ENCODE measurements around the gene NR2E3.

DNA sequence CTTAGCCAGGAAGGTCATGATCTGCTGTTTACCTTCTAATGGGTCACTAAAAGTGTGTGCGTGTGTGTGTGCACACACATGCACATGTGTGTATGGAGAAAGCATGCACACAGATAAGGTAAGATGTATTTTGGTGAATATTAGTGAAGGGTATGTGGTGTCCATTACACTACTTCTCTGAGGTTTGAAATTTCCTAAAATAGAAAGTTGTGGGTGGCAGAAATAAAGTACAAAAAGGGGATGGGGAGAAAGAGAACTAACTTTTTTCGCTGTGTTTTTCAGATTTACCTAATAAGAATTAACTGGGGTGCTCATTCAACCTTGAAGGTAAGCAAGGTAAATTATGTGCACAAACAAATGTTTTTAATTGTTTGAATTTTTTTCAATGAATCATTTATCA is 24.4 kb upstream of the NR2E3 start:
- TF ChIP-seq, protein P1, sequence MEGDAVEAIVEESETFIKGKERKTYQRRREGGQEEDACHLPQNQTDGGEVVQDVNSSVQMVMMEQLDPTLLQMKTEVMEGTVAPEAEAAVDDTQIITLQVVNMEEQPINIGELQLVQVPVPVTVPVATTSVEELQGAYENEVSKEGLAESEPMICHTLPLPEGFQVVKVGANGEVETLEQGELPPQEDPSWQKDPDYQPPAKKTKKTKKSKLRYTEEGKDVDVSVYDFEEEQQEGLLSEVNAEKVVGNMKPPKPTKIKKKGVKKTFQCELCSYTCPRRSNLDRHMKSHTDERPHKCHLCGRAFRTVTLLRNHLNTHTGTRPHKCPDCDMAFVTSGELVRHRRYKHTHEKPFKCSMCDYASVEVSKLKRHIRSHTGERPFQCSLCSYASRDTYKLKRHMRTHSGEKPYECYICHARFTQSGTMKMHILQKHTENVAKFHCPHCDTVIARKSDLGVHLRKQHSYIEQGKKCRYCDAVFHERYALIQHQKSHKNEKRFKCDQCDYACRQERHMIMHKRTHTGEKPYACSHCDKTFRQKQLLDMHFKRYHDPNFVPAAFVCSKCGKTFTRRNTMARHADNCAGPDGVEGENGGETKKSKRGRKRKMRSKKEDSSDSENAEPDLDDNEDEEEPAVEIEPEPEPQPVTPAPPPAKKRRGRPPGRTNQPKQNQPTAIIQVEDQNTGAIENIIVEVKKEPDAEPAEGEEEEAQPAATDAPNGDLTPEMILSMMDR (IDR thresholded peaks at IDR 0.05 in 2 of 3, conservative IDR thresholded peaks at IDR 0.05 in 1 of 3; ENCODE audit: insufficient read depth in 2 of 3, low read depth in 1 of 3, low read length in 3 of 3): no peak
- TF ChIP-seq ZNF695 (CRISPR knock-in tag; IDR thresholded peaks at IDR 0.05): no peak
- no peak for TF ChIP-seq HDAC8 (tag; IDR thresholded peaks at IDR 0.05)
- no peak for TF ChIP-seq NRF1 (conservative IDR thresholded peaks at IDR 0.05 in 1 of 2, IDR thresholded peaks at IDR 0.05 in 1 of 2)
- no peak for TF ChIP-seq HNRNPL (IDR thresholded peaks at IDR 0.05; ENCODE audit: low read depth, low read length)
- TF ChIP-seq ZNF785 (CRISPR knock-in tag; IDR thresholded peaks at IDR 0.05): no peak
- TF ChIP-seq BHLHE40 (IDR thresholded peaks at IDR 0.05; ENCODE audit: low read length): no peak
- TF ChIP-seq, protein P2, sequence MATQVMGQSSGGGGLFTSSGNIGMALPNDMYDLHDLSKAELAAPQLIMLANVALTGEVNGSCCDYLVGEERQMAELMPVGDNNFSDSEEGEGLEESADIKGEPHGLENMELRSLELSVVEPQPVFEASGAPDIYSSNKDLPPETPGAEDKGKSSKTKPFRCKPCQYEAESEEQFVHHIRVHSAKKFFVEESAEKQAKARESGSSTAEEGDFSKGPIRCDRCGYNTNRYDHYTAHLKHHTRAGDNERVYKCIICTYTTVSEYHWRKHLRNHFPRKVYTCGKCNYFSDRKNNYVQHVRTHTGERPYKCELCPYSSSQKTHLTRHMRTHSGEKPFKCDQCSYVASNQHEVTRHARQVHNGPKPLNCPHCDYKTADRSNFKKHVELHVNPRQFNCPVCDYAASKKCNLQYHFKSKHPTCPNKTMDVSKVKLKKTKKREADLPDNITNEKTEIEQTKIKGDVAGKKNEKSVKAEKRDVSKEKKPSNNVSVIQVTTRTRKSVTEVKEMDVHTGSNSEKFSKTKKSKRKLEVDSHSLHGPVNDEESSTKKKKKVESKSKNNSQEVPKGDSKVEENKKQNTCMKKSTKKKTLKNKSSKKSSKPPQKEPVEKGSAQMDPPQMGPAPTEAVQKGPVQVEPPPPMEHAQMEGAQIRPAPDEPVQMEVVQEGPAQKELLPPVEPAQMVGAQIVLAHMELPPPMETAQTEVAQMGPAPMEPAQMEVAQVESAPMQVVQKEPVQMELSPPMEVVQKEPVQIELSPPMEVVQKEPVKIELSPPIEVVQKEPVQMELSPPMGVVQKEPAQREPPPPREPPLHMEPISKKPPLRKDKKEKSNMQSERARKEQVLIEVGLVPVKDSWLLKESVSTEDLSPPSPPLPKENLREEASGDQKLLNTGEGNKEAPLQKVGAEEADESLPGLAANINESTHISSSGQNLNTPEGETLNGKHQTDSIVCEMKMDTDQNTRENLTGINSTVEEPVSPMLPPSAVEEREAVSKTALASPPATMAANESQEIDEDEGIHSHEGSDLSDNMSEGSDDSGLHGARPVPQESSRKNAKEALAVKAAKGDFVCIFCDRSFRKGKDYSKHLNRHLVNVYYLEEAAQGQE (IDR thresholded peaks at IDR 0.05; ENCODE audit: borderline replicate concordance): no peak
- TF ChIP-seq, protein P2 (CRISPR knock-in tag; IDR thresholded peaks at IDR 0.05; ENCODE audit: low read depth): no peak
- TF ChIP-seq PTRF (tag; IDR thresholded peaks at IDR 0.05): no peak
- TF ChIP-seq TBL1XR1 (IDR thresholded peaks at IDR 0.05; ENCODE audit: low read length in 2 of 2): no peak

All from K562 (cell line).